A673 (cell line): ENCODE results near the gene RFC2.

Experiments used
- EZH2 ChIP-seq: fragments of 200-600 bp; sonication (generic); IDR thresholded peaks from 2 replicates; pipeline ENCODE4 v1.6.1; 2017; ENCODE audit warnings: borderline replicate concordance, low read depth, mild to moderate bottlenecking, mixed read lengths, antibody characterized with exemption, low read length; ENCODE audit not compliant: poor library complexity, severe bottlenecking
- TF ChIP-seq, protein P1 (sequence below): fragments of 300-800, 200-600 bp; sonication (generic); conservative IDR thresholded peaks from 2 replicates; pipeline ENCODE4 v1.5.1; 2017; ENCODE audit warnings: low read depth, mild to moderate bottlenecking, antibody characterized with exemption, low read length, moderate library complexity, mixed read lengths

DNA sequence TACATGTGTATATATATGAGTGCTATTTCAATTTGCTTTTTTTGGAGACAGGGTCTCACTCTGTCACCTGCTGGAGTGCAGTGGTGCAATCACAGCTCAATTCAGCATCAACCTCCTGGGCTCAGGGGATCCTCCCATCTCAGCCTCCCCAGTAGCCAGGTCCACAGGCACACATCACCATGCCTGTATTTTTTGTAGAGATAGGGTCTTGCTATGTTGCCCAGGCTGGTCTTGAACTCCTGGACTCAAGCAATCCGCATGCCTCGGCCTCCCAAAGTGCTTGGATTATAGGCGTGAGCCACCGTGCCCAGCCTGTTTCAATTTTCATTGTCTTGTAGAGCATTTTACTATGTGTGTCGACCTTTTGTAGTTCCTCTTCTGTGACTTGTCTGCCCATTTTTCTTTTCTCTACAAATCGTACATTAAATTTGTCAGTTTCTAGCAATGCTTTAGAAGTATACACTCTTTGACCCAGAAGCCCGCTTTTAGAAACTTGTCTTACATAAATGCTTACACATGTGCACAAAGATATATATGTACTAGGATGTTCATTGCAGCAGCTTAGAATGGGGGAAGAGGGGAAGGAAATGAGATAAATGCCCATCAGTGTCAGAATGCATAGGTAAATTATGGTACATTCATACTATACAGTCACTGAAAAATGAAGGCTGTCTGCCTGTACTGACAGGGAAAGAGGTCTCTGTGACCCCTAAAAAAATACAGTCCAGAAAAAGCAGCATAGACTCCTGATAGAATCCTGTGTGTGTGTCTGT, 12.2 kb upstream of the RFC2 start:
- TF ChIP-seq, protein P1, sequence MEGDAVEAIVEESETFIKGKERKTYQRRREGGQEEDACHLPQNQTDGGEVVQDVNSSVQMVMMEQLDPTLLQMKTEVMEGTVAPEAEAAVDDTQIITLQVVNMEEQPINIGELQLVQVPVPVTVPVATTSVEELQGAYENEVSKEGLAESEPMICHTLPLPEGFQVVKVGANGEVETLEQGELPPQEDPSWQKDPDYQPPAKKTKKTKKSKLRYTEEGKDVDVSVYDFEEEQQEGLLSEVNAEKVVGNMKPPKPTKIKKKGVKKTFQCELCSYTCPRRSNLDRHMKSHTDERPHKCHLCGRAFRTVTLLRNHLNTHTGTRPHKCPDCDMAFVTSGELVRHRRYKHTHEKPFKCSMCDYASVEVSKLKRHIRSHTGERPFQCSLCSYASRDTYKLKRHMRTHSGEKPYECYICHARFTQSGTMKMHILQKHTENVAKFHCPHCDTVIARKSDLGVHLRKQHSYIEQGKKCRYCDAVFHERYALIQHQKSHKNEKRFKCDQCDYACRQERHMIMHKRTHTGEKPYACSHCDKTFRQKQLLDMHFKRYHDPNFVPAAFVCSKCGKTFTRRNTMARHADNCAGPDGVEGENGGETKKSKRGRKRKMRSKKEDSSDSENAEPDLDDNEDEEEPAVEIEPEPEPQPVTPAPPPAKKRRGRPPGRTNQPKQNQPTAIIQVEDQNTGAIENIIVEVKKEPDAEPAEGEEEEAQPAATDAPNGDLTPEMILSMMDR: no peak
- TF ChIP-seq EZH2: no peak
